ENCODE data around the gene IPCEF1.
"Not testable (repeated sequence)": the region's sequence is repeated elsewhere in the genome, so short reads cannot be mapped to it uniquely, and the experiment has no call there.

Gene IPCEF1

DNA sequence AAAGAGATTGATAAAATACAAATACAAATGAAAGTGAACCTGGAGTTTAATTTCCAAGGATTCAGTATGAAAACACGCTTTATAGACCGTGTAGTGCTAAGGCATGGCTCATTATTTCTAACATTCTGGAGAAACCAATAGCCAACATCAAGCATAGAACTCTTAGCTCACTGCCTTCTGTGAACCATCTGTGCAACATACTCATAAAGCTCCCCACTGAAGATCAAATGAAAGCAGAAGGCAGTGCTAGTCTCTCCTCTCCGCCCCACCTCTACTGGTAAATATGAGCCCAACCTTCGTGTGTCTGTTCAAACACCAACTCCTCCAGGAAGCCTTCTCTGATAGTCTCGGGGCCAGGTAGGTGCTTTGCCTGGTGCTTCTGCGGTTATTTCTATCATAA, 153.6 kb downstream of the IPCEF1 start:
- DNase-seq (ENCODE audit: low read depth) = no peak
- no peak overlapping the region for H3K4me3 ChIP-seq (ENCODE audit: low read depth, low read length)
- TF ChIP-seq, protein P1, sequence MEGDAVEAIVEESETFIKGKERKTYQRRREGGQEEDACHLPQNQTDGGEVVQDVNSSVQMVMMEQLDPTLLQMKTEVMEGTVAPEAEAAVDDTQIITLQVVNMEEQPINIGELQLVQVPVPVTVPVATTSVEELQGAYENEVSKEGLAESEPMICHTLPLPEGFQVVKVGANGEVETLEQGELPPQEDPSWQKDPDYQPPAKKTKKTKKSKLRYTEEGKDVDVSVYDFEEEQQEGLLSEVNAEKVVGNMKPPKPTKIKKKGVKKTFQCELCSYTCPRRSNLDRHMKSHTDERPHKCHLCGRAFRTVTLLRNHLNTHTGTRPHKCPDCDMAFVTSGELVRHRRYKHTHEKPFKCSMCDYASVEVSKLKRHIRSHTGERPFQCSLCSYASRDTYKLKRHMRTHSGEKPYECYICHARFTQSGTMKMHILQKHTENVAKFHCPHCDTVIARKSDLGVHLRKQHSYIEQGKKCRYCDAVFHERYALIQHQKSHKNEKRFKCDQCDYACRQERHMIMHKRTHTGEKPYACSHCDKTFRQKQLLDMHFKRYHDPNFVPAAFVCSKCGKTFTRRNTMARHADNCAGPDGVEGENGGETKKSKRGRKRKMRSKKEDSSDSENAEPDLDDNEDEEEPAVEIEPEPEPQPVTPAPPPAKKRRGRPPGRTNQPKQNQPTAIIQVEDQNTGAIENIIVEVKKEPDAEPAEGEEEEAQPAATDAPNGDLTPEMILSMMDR (IDR thresholded peaks at IDR 0.05; ENCODE audit: insufficient read depth, low read depth, low read length, missing control alignments) = no peak

DNA sequence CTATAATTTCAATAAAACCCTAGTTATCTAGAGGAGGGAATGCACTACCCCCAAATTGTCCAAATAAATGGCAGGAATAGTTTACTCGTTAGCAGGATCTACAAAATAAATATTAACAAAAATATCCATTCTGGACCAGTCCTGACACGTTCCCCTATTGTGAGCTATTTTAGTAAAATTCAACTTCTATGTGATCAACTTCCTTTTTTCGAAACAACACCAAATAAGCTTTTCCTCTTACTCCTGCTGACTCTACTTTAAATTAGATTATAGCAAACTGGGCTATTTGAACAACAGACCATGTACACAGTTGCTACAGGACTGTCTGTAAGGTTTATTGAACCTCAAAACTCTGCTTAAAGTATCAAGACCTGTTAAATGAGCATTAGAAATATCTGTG, 154.3 kb downstream of the IPCEF1 start:
- no peak for DNase-seq (ENCODE audit: low read depth)
- H3K4me3 ChIP-seq (ENCODE audit: low read depth, low read length) = no peak overlapping the region
- TF ChIP-seq, protein P1 (IDR thresholded peaks at IDR 0.05; ENCODE audit: insufficient read depth, low read depth, low read length, missing control alignments) = no peak

GRCh38 chr6:154201688-154202087, 154.9 kb downstream of the IPCEF1 start:
- DNase-seq (ENCODE audit: low read depth); H3K4me3 ChIP-seq (ENCODE audit: low read depth, low read length): not testable (repeated sequence)

DNA sequence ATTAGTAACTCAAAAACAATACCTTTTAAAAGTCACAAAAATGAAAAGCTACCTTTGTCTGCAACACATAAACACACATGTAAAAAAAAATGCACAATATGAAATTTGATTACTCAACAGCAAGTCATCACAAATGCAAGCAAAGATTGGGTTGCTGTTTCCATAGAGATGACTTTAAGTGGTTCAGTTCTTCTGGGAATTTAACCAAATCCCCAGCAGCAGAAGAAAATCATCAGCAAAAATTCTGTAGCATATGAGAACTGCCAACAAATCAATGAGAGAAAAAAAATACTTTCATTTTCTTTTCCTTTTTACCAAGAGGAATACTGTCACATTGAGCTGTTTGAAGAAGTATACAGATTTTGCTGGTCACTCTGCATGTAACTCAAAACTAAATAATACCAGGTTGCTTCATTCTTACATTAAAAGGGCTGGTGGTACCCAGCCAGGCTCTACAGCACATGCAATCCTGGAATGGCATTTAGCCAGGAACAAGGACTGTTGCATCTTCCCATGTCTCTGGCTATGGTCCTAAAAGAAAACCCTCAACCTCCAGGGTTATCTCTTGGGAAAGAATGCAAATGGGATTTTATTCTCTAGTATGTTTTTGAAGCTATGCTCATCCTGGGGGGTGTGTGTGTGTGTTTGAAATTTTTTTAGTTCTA, 159.3 kb downstream of the IPCEF1 start:
- no peak for DNase-seq (ENCODE audit: low read depth)
- H3K4me3 ChIP-seq (ENCODE audit: low read depth, low read length) = no peak overlapping the region
- TF ChIP-seq, protein P1 (IDR thresholded peaks at IDR 0.05; ENCODE audit: insufficient read depth, low read depth, low read length, missing control alignments) = no peak

GRCh38 chr6:154196333-154196885, 160.2 kb downstream of the IPCEF1 start:
- no peak for DNase-seq (ENCODE audit: low read depth)
- no peak overlapping the region for H3K4me3 ChIP-seq (ENCODE audit: low read depth, low read length)
- TF ChIP-seq, protein P1 (IDR thresholded peaks at IDR 0.05; ENCODE audit: insufficient read depth, low read depth, low read length, missing control alignments) = no peak

GRCh38 chr6:154187714-154188113, 168.9 kb downstream of the IPCEF1 start:
- TF ChIP-seq, protein P1 (IDR thresholded peaks at IDR 0.05; ENCODE audit: insufficient read depth, low read depth, low read length, missing control alignments) = no peak
- no peak overlapping the region for H3K4me3 ChIP-seq (ENCODE audit: low read depth, low read length)
- DNase-seq (ENCODE audit: low read depth) = peak; percentile 18

- no peak overlapping the region for H3K4me3 ChIP-seq (ENCODE audit: low read depth, low read length)
- TF ChIP-seq, protein P1 (IDR thresholded peaks at IDR 0.05; ENCODE audit: insufficient read depth, low read depth, low read length, missing control alignments) = no peak
Measured at GRCh38 chr6:154187203-154187602, 169.4 kb downstream of the IPCEF1 start.

More at GRCh38 chr6:154187203-154187602, 169.4 kb downstream of the IPCEF1 start:
- no peak for DNase-seq (ENCODE audit: low read depth)

Measured in GM12865 (cell line).